ENCODE measurements around the gene NAV2.

The NAV2 gene

DNA sequence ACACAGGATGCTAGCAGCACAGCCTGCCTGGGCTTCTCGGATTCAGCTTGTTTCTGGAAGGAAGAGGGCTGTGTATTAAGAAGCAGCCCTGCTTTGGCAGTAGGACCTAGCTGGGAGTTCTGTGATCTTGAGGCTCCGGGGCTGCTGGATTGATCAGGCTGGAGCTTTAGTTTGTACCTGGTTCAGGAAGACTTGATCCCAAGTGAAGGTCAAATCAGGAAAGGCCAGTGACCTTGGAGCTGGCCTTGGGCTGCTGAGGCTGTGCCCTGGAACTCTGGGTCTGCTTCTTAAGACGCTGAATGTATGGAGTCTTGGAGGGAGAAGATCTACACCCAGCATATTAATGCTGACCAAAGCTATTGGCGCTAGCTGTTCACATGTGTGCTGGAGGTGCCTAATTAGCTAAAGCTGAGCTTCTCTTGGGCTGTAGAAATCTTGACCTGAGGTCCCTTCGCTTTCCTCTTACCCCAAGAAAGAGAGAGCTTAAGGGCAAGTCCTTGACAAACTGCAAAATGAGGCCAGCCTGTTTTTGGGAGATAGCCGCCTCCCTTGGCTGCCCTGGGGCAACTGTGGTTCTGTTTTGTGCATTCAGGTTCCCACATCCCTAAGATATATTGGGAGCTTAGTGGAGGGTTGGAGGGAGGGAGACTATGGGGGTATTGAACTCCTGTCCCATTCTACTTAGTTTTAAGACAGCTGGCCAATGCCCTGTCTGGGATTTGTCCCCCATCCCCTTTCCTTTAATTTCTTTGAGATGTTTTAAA, 311.7 kb downstream of the NAV2 start:
- no peak overlapping the region for H3K4me2 ChIP-seq (ENCODE audit: insufficient read depth, low read length)
- H3K27me3 ChIP-seq (ENCODE audit: insufficient read depth, low read length, poor library complexity), result no peaks in the 10 kb centered on the region
- DNase-seq (no peak), ATAC-seq (ENCODE audit: insufficient read depth, low read depth) (no peak)
- no peaks in the 10 kb centered on the region for H3K4me1 ChIP-seq (ENCODE audit: insufficient read depth, low read length)
- H3K9ac ChIP-seq (ENCODE audit: low read depth, low read length), result no peak overlapping the region
- H3K4me3 ChIP-seq (ENCODE audit: low read depth in 1 of 2, low read length in 2 of 2), result no peak overlapping the region
- H3K79me2 ChIP-seq (ENCODE audit: insufficient read depth, low read length), result no peaks in the 10 kb centered on the region
- H2AFZ ChIP-seq (ENCODE audit: low read depth, low read length), result no peak overlapping the region
- no peak for TF ChIP-seq EZH2 (IDR thresholded peaks at IDR 0.05; ENCODE audit: borderline replicate concordance, low read depth, low read length, severe bottlenecking)
- TF ChIP-seq, protein P1, sequence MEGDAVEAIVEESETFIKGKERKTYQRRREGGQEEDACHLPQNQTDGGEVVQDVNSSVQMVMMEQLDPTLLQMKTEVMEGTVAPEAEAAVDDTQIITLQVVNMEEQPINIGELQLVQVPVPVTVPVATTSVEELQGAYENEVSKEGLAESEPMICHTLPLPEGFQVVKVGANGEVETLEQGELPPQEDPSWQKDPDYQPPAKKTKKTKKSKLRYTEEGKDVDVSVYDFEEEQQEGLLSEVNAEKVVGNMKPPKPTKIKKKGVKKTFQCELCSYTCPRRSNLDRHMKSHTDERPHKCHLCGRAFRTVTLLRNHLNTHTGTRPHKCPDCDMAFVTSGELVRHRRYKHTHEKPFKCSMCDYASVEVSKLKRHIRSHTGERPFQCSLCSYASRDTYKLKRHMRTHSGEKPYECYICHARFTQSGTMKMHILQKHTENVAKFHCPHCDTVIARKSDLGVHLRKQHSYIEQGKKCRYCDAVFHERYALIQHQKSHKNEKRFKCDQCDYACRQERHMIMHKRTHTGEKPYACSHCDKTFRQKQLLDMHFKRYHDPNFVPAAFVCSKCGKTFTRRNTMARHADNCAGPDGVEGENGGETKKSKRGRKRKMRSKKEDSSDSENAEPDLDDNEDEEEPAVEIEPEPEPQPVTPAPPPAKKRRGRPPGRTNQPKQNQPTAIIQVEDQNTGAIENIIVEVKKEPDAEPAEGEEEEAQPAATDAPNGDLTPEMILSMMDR (IDR thresholded peaks at IDR 0.05; ENCODE audit: borderline replicate concordance, extremely low read depth, low read length, poor library complexity, severe bottlenecking), result no peak
- H3K36me3 ChIP-seq (ENCODE audit: insufficient read depth, low read length), result no peaks in the 10 kb centered on the region
- no peaks in the 10 kb centered on the region for H4K20me1 ChIP-seq (ENCODE audit: insufficient read depth, low read length)
- no peaks in the 10 kb centered on the region for H3K9me3 ChIP-seq (ENCODE audit: insufficient read depth, low read length, severe bottlenecking)
- no peak overlapping the region for H3K27ac ChIP-seq (ENCODE audit: low read length)

DNA sequence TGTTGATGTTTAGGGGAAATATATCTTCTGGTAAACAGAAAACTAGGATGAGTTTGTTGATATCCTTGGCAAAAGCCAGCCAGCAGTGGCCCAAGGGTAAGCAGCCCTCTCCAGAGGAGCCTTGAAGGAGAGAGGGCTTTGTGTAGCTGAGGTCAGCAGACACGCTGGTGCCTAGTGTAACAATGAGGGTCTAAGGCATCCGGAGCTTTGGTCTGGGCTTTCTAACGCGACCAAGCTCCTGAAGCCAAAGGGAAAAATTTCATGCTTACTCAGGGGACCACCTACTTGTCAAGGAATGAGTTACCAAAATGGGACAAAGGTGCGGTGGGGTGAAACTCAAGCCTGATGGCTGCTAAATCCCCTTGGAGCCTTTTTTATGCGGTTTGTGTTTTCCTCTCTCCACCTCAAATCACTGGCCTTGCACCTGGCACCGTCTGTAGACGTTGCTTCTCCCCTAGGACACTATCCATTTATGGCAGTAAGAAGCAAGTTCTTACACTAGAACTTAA, 312.7 kb downstream of the NAV2 start:
- no peak overlapping the region for H3K4me3 ChIP-seq (ENCODE audit: low read depth in 1 of 2, low read length in 2 of 2)
- no peaks in the 10 kb centered on the region for H3K79me2 ChIP-seq (ENCODE audit: insufficient read depth, low read length)
- H4K20me1 ChIP-seq (ENCODE audit: insufficient read depth, low read length), result no peaks in the 10 kb centered on the region
- no peaks in the 10 kb centered on the region for H3K9me3 ChIP-seq (ENCODE audit: insufficient read depth, low read length, severe bottlenecking)
- H3K27ac ChIP-seq (ENCODE audit: low read length), result no peak overlapping the region
- H3K4me1 ChIP-seq (ENCODE audit: insufficient read depth, low read length), result no peaks in the 10 kb centered on the region
- H3K9ac ChIP-seq (ENCODE audit: low read depth, low read length), result no peak overlapping the region
- H3K27me3 ChIP-seq (ENCODE audit: insufficient read depth, low read length, poor library complexity), result no peaks in the 10 kb centered on the region
- no peaks in the 10 kb centered on the region for H3K36me3 ChIP-seq (ENCODE audit: insufficient read depth, low read length)
- TF ChIP-seq, protein P1 (IDR thresholded peaks at IDR 0.05; ENCODE audit: borderline replicate concordance, extremely low read depth, low read length, poor library complexity, severe bottlenecking), result no peak
- no peak for TF ChIP-seq EZH2 (IDR thresholded peaks at IDR 0.05; ENCODE audit: borderline replicate concordance, low read depth, low read length, severe bottlenecking)
- no peak overlapping the region for H3K4me2 ChIP-seq (ENCODE audit: insufficient read depth, low read length)
- DNase-seq, result no peak
- ATAC-seq (ENCODE audit: insufficient read depth, low read depth), result no peak
- no peak overlapping the region for H2AFZ ChIP-seq (ENCODE audit: low read depth, low read length)

DNA sequence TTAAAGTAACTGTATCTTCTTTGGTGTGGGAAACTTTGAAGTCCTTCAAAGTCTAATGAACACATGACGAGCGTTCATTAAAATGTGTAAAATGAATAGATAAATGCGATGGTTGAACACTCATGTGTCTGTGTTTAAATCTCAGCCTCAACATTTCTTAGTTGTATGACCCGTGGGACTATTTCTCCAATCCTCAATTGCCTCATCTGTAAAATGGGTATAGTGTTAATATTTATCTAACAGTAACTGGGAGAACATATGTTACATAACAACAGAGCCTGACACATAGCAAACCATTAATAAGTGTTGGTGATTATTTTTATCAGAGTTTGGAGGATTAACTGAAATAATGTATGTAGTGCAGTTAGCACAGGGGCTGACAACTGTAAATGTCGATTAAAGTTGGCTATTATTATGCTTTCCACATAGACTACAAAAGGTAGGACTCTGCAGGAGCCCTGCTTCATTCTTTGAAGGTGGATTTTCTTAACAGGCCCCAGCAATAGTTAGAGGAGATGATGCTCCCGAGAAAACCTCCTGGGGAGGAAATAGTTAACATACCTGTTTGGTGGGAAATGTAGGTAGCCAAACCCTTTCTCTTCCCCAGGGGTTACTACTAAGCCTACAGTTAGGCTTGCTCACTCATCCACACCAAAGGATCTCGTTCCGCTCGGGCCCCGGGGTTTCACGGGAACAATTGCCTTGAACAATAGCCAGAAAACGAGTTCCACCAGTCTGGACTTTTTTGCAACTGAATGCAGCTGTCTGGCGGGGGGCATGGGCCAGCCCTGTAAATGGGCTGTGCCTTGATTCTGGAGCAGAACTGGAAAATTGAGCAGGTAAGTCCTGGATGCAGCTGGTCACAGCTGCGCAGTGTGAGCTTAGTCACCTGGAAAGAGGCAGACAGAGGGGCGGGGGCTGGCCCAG, 314.3 kb downstream of the NAV2 start:
- Histone ChIP-seq H2AFZ (ENCODE audit: low read depth, low read length) (no peak overlapping the region), H3K9me3 (ENCODE audit: insufficient read depth, low read length, severe bottlenecking) (no peaks in the 10 kb centered on the region), H3K4me3 (ENCODE audit: low read depth in 1 of 2, low read length in 2 of 2) (no peak overlapping the region), H3K4me1 (ENCODE audit: insufficient read depth, low read length) (no peaks in the 10 kb centered on the region), H3K27ac (ENCODE audit: low read length) (no peak overlapping the region), H3K4me2 (ENCODE audit: insufficient read depth, low read length) (no peak overlapping the region), H3K36me3 (ENCODE audit: insufficient read depth, low read length) (no peaks in the 10 kb centered on the region), H3K79me2 (ENCODE audit: insufficient read depth, low read length) (no peaks in the 10 kb centered on the region), H4K20me1 (ENCODE audit: insufficient read depth, low read length) (no peaks in the 10 kb centered on the region), H3K27me3 (ENCODE audit: insufficient read depth, low read length, poor library complexity) (no peaks in the 10 kb centered on the region), H3K9ac (ENCODE audit: low read depth, low read length) (no peak overlapping the region)
- TF ChIP-seq, protein P1 (IDR thresholded peaks at IDR 0.05; ENCODE audit: borderline replicate concordance, extremely low read depth, low read length, poor library complexity, severe bottlenecking), result no peak
- no peak for TF ChIP-seq EZH2 (IDR thresholded peaks at IDR 0.05; ENCODE audit: borderline replicate concordance, low read depth, low read length, severe bottlenecking)
- DNase-seq (no peak), ATAC-seq (ENCODE audit: insufficient read depth, low read depth) (no peak)

Measured in DND-41 (cell line).